Measurements from ENCODE around the gene KIRREL1.

DNA sequence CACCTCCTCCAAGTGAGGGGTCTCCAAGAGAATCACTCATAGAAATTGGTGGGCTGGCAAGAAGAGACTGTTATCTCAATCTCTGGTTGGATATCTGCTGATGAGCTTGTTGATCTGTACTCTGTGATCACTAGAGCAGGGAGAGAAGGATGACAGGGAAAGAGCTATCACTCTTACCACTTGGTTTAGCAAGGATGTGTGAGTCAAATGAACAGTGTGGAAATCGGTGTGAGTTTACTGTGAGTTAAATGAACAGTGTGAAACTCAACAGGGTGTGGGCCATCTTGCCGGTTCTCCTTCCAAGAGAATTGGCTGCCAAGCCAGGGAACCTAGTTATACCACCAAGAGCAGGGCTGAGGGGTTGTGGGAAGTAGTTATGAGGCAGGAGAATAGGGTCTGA is 154.0 kb downstream of the KIRREL1 start:
- TF ChIP-seq, protein P1, sequence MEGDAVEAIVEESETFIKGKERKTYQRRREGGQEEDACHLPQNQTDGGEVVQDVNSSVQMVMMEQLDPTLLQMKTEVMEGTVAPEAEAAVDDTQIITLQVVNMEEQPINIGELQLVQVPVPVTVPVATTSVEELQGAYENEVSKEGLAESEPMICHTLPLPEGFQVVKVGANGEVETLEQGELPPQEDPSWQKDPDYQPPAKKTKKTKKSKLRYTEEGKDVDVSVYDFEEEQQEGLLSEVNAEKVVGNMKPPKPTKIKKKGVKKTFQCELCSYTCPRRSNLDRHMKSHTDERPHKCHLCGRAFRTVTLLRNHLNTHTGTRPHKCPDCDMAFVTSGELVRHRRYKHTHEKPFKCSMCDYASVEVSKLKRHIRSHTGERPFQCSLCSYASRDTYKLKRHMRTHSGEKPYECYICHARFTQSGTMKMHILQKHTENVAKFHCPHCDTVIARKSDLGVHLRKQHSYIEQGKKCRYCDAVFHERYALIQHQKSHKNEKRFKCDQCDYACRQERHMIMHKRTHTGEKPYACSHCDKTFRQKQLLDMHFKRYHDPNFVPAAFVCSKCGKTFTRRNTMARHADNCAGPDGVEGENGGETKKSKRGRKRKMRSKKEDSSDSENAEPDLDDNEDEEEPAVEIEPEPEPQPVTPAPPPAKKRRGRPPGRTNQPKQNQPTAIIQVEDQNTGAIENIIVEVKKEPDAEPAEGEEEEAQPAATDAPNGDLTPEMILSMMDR (IDR thresholded peaks at IDR 0.05), result no peak
- TF ChIP-seq POLR2A (IDR thresholded peaks at IDR 0.05), result no peak
- no peak for TF ChIP-seq EP300 (IDR thresholded peaks at IDR 0.05; ENCODE audit: low read depth)
- no peak for TF ChIP-seq POLR2AphosphoS5 (IDR thresholded peaks at IDR 0.05)

Data from transverse colon (tissue), 4 donors.